Neuronal stem cell (in vitro differentiated cells): Measurements from ENCODE around the gene VGLL2. TPM values are rescaled to one million over a fixed set of nuclear protein-coding genes. Genes with fewer than 3 reads are reported as not detected.

Experiments used
- DNase-seq: peaks from one replicate; pipeline ENCODE4 v3.0.0-alpha.2; 2013; ENCODE audit warnings: low spot score
- H2AFZ ChIP-seq: one replicate; pipeline ENCODE4 v1.6.1; 2013; ENCODE audit warnings: mild to moderate bottlenecking, low read length, inconsistent platforms
- H2AK5ac ChIP-seq: 2 replicates; pipeline ENCODE4 v1.6.1; 2013; ENCODE audit warnings: low read depth, mild to moderate bottlenecking, inconsistent platforms, low read length, moderate library complexity, mixed read lengths
- H2BK120ac ChIP-seq: 2 replicates; pipeline ENCODE4 v1.6.1; 2013; ENCODE audit warnings: low read depth, mild to moderate bottlenecking, inconsistent platforms, low read length, moderate library complexity, mixed read lengths
- H2BK12ac ChIP-seq: one replicate; pipeline ENCODE4 v1.6.1; 2013; ENCODE audit warnings: low read length, inconsistent platforms
- H2BK15ac ChIP-seq: 2 replicates; pipeline ENCODE4 v1.6.1; 2013; ENCODE audit warnings: mild to moderate bottlenecking, low read length, inconsistent platforms, mixed read lengths
- H2BK5ac ChIP-seq: one replicate; pipeline ENCODE4 v1.6.1; 2013; ENCODE audit warnings: inconsistent platforms, mild to moderate bottlenecking, low read length, moderate library complexity
- H3K14ac ChIP-seq: one replicate; pipeline ENCODE4 v1.6.1; 2013; ENCODE audit warnings: low read length, inconsistent platforms
- H3K18ac ChIP-seq: 2 replicates; pipeline ENCODE4 v1.6.1; 2013; ENCODE audit warnings: low read length, inconsistent platforms
- H3K23ac ChIP-seq: 2 replicates; pipeline ENCODE4 v1.6.1; 2013; ENCODE audit warnings: low read depth, mild to moderate bottlenecking, mixed read lengths, low read length, inconsistent platforms; ENCODE audit not compliant: poor library complexity
- H3K27ac ChIP-seq: replicated peaks from 3 replicates; pipeline ENCODE4 v1.5.1; 2013; ENCODE audit warnings: low read length, inconsistent platforms
- H3K27me3 ChIP-seq, 3 experiments: 2 replicates each; pipeline ENCODE4 v1.6.1; 2013; ENCODE audit warnings: low read length in 3 of 3, mild to moderate bottlenecking in 2 of 3, inconsistent platforms in 1 of 3, low read depth in 1 of 3, mixed read lengths in 1 of 3, moderate library complexity in 1 of 3; ENCODE audit not compliant: control insufficient read depth in 3 of 3, insufficient read depth in 3 of 3
- H3K36me3 ChIP-seq, 2 donors: replicated peaks in 1 of 2; 2 replicates each; pipeline ENCODE4 v1.6.1; 2013; ENCODE audit warnings: low read length in 2 of 2; ENCODE audit not compliant: control insufficient read depth in 2 of 2, insufficient read depth in 2 of 2
- H3K4ac ChIP-seq: 2 replicates; pipeline ENCODE4 v1.6.1; 2013; ENCODE audit warnings: inconsistent platforms, mild to moderate bottlenecking, low read length, moderate library complexity
- H3K4me1 ChIP-seq, 2 donors: 1 replicate in 1 of 2; 2 replicates in 1 of 2; pipeline ENCODE4 v1.6.1; 2013; ENCODE audit warnings: low read length in 2 of 2, low read depth in 1 of 2; ENCODE audit not compliant: control insufficient read depth in 2 of 2, insufficient read depth in 1 of 2
- H3K4me2 ChIP-seq: one replicate; pipeline ENCODE4 v1.6.1; 2013; ENCODE audit warnings: mild to moderate bottlenecking, low read length, inconsistent platforms; ENCODE audit not compliant: insufficient read depth, poor library complexity, severe bottlenecking
- H3K4me3 ChIP-seq, 2 donors: 2 replicates each; pipeline ENCODE4 v1.5.1; 2013; ENCODE audit warnings: low read length in 2 of 2, mild to moderate bottlenecking in 2 of 2, inconsistent platforms in 1 of 2, moderate library complexity in 1 of 2
- H3K79me1 ChIP-seq: one replicate; pipeline ENCODE4 v1.6.1; 2013; ENCODE audit warnings: low read depth, mild to moderate bottlenecking, inconsistent platforms, low read length, moderate library complexity
- H3K9ac ChIP-seq: one replicate; pipeline ENCODE4 v1.6.1; 2013; ENCODE audit warnings: mild to moderate bottlenecking, low read depth, low read length, inconsistent platforms; ENCODE audit not compliant: poor library complexity
- H3K9me3 ChIP-seq, 2 donors: replicated peaks in 1 of 2; 2 replicates each; pipeline versions ENCODE3 to v1.6.1; 2013; ENCODE audit warnings: low read length in 2 of 2, mild to moderate bottlenecking in 2 of 2, inconsistent platforms in 1 of 2, low read depth in 1 of 2, mixed read lengths in 1 of 2, moderate library complexity in 1 of 2; ENCODE audit not compliant: control insufficient read depth in 2 of 2, insufficient read depth in 1 of 2
- H4K8ac ChIP-seq: one replicate; pipeline ENCODE4 v1.6.1; 2013; ENCODE audit warnings: low read depth, mild to moderate bottlenecking, inconsistent platforms, low read length, moderate library complexity
- H4K91ac ChIP-seq: one replicate; pipeline ENCODE4 v1.6.1; 2013; ENCODE audit warnings: low read length, low read depth, mild to moderate bottlenecking, inconsistent platforms; ENCODE audit not compliant: poor library complexity
- WGBS, 2 donors: extraction: QIAGEN DNeasy Blood & Tissue Kit; methylation state at CpG; one replicate each; pipeline ENCODE4 v1.1.7; 2013; ENCODE audit warnings: missing lambda C conversion rate in 2 of 2, mixed read lengths in 1 of 2; ENCODE audit not compliant: insufficient read length in 2 of 2, insufficient replicate concordance in 1 of 2; ENCODE audit errors: extremely low coverage in 2 of 2; 5-methylcytosine and 5-hydroxymethylcytosine counted together
- polyA plus RNA-seq, 2 experiments: library from polyadenylated mRNA; stranded (reverse); fragments of 200-250 nt; gene quantifications; one replicate each; pipeline ENCODE4 v1.2.3, GENCODE V29; 2013

VGLL2 gene, protein sequence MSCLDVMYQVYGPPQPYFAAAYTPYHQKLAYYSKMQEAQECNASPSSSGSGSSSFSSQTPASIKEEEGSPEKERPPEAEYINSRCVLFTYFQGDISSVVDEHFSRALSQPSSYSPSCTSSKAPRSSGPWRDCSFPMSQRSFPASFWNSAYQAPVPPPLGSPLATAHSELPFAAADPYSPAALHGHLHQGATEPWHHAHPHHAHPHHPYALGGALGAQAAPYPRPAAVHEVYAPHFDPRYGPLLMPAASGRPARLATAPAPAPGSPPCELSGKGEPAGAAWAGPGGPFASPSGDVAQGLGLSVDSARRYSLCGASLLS
- polyA plus RNA-seq (2013, experiment 1 of 2), result not detected
- not detected for polyA plus RNA-seq (2013, experiment 2 of 2)

DNA sequence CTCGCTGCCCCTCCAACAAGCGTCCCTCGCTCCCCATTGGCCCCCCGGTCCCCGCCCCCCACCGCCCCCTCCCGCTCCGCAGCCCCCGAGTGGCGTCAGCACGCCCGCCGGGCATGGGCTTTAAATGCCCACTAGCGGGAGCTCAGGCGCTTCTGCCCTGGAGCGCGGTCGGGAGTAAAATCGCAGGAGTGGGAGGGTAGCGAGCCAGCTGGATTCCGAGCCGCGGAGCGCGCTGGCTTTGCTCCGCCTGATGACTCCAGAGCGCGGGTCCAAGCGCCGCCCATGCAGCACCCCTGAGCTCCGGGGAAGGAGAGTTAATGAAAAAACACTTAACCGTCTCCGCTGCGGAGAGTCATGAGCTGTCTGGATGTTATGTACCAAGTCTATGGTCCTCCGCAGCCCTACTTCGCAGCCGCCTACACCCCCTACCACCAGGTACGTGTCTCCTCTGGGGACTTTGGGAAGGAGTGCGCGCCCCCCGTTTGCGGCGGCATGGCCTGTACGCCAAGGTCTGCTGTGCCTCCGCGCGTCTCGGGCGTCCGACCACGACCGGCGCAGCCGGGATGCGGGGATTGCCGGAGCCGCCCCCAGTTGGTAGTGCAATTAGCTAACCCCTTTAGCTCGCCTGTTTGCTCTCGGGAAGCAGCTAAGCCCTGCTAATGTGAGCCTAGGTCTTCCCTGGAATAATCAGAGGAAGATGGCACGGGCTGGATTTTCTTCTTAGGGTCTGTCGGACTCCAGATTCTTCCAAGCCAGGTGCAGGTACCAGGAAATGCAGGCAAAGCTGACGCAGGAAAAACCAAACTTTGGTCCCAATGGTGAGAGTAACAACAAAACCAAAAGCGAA, at the start of gene VGLL2:
VGLL2 (plus strand) TSS at position 149 of the 847 bp plus-strand sequence; CDS start at position 355, 206 bp downstream.
- Histone ChIP-seq H2BK12ac (no peak within 1 kb of the TSS), H3K9ac (peak within 1 kb of the TSS; percentile 60), H3K27me3 (peaks cover 44 to 99% (median 85%) of the 10 kb centered on the region in 3 experiments), H2BK120ac (no peak within 1 kb of the TSS), H3K36me3 (no peaks in the 10 kb centered on the region), H3K23ac (no peak within 1 kb of the TSS), H2BK15ac (no peak within 1 kb of the TSS), H3K4me1 (peaks cover 0 to 12% of the 10 kb centered on the region in 2 donors), H3K18ac (peak within 1 kb of the TSS; percentile 85), H3K4ac (no peak within 1 kb of the TSS), H3K27ac (no peak within 1 kb of the TSS), H4K8ac (no peak within 1 kb of the TSS), H2BK5ac (peak within 1 kb of the TSS; percentile 53), H3K4me3 (peak within 1 kb of the TSS; percentile 32 to 76), H3K4me2 (peak within 1 kb of the TSS; percentile 80), H3K9me3 (no peaks in the 10 kb centered on the region), H4K91ac (no peak within 1 kb of the TSS), H3K14ac (peak within 1 kb of the TSS; percentile 14), H3K79me1 (no peaks in the 10 kb centered on the region), H2AFZ (peak within 1 kb of the TSS; percentile 84), H2AK5ac (peak within 1 kb of the TSS; percentile 70)
- peak; percentile 68 for DNase-seq
- no CpG with 5 or more reads among the region's 63 CpGs for WGBS, 2 donors

- Histone ChIP-seq H2AFZ (no peak overlapping the region), H3K18ac (no peak overlapping the region)
- no CpG with 5 or more reads among the region's 3 CpGs for WGBS, 2 donors
Observed at GRCh38 chr6:117222861-117223260, 42.5 kb upstream of the VGLL2 start.

DNA sequence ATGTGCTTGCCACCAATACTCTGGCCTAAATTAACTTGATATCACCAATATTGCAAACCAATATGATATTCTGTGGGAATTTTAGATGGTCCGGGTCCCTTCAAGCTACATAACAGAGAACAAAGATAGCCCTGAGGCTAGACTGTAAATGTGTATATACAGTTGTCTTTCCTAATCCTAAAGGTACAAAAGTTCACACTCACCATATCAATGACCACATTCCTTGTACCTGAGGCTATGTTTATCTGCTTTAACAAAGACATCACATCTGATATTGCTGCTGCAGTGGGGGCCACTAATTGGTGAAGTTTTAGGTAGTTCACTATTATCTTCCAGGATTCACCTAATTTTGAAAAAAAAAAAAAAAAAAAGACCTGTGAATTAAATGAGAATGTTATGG, 38.6 kb upstream of the VGLL2 start:
- Histone ChIP-seq H3K4me3 (no peak overlapping the region), H3K18ac (no peak overlapping the region), H2AFZ (no peak overlapping the region), H4K91ac (no peak overlapping the region), H4K8ac (no peak overlapping the region), H2BK12ac (no peak overlapping the region), H3K9ac (no peak overlapping the region), H3K9me3 (no peaks in the 10 kb centered on the region), H3K79me1 (no peaks in the 10 kb centered on the region), H3K36me3 (no peaks in the 10 kb centered on the region), H2BK5ac (no peak overlapping the region), H3K23ac (no peak overlapping the region), H3K14ac (no peak overlapping the region), H2BK120ac (no peak overlapping the region), H3K27me3 (no peaks in the 10 kb centered on the region), H3K27ac (no peak overlapping the region), H2AK5ac (no peak overlapping the region), H2BK15ac (no peak overlapping the region), H3K4ac (no peak overlapping the region), H3K4me2 (no peak overlapping the region), H3K4me1 (no peaks in the 10 kb centered on the region)
- DNase-seq, result no peak
- WGBS, 2 donors, result no CpG with 5 or more reads among the region's 1 CpG

More at GRCh38 chr6:117222861-117223260, 42.5 kb upstream of the VGLL2 start:
- no peak overlapping the region for H2BK120ac ChIP-seq
- no peak overlapping the region for H2BK5ac ChIP-seq
- H3K36me3 ChIP-seq, result no peaks in the 10 kb centered on the region
- H3K4me3 ChIP-seq, result no peak overlapping the region
- no peaks in the 10 kb centered on the region for H3K9me3 ChIP-seq
- H2BK12ac ChIP-seq, result no peak overlapping the region
- H2AK5ac ChIP-seq, result no peak overlapping the region
- H3K14ac ChIP-seq, result no peak overlapping the region
- H3K9ac ChIP-seq, result no peak overlapping the region
- no peak overlapping the region for H3K23ac ChIP-seq
- no peak overlapping the region for H4K91ac ChIP-seq
- H3K4ac ChIP-seq, result no peak overlapping the region
- no peak overlapping the region for H2BK15ac ChIP-seq
- DNase-seq, result no peak
- no peak overlapping the region for H4K8ac ChIP-seq
- no peak overlapping the region for H3K27ac ChIP-seq
- no peaks in the 10 kb centered on the region for H3K79me1 ChIP-seq
- H3K4me2 ChIP-seq, result no peak overlapping the region
- no peaks in the 10 kb centered on the region for H3K4me1 ChIP-seq
- H3K27me3 ChIP-seq, result no peaks in the 10 kb centered on the region
